ENCODE results near the gene OTUD7B. TPM values are rescaled to one million over a fixed set of nuclear protein-coding genes. Genes with fewer than 3 reads are reported as not detected.

OTUD7B gene
- total RNA-seq, 1 experiment from 2014 or later: 19.6 TPM

DNA sequence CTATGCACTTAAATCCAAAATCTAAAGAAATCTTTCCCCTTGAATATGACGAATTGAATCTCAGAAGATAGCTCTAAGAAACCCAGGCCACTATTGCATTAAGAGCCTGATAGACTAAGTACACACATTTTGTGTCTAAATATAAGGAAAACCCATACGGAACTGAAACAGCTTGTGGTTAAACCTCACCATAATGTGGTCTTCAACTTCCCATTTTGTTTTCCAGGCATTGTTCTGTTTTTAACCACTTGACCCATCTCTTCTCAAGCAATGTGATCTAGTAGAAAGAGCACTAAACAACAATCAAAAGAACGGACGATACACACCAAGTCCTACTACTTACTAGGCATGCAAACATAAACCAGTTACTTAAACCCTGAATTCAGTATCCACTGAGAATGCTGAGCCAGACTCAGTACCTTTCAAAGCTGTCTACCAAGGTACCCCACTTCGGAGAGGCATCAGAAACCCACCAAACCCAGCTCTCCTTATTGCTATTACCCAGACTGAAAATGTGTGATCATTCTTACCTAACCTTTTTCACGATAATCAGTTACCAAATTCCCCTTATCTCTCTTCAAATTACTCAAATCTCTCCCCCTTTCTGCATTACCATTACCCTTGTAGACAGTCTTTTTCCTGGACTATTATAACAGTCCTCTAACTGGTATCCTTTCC, 12.8 kb downstream of the OTUD7B start:
- CTCF ChIA-PET: no interaction called here

DNA sequence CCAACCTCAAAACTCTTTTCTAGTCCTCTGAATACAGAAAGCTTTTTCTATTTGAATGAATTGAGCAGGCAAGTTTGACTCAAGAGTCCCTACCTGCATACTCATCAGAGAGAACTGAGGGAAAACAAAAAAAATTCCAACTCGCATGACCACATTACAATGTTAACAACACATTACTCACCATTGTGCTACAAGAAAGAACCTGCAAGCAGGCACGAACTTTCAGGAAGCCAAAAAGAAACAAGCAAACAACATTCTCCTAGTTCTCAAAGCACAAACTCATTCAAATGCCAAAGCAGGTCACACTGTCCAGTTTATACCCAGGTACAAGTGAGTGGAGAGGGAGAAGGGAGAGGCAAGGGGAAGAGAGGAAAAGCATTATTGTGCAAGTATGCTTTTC, 14.6 kb downstream of the OTUD7B start:
- H3K27me3 Mint-ChIP-seq (ENCODE audit: insufficient read depth, unreplicated experiment): no peaks in the 10 kb centered on the region
- intact Hi-C loops (cut with micrococcal nuclease; ENCODE audit: unreplicated experiment): no loop called here
- H3K9me3 ChIP-seq: no peaks in the 10 kb centered on the region
- ChIA-PET POLR2A (no interaction called here), CTCF (no interaction called here)
- no peak for DNase-seq
- H3K36me3 Mint-ChIP-seq (ENCODE audit: insufficient read depth, unreplicated experiment): no peaks in the 10 kb centered on the region
- peaks cover 17% of the 10 kb centered on the region for H3K4me1 ChIP-seq
- H3K9me3 Mint-ChIP-seq (ENCODE audit: unreplicated experiment): no peaks in the 10 kb centered on the region
- no peaks in the 10 kb centered on the region for H3K27me3 ChIP-seq (replicated peaks; ENCODE audit: control insufficient read depth, insufficient read depth, low read length)
- no TSS peak for BruUV-seq (replicated peaks)
- TF ChIP-seq, protein P1, sequence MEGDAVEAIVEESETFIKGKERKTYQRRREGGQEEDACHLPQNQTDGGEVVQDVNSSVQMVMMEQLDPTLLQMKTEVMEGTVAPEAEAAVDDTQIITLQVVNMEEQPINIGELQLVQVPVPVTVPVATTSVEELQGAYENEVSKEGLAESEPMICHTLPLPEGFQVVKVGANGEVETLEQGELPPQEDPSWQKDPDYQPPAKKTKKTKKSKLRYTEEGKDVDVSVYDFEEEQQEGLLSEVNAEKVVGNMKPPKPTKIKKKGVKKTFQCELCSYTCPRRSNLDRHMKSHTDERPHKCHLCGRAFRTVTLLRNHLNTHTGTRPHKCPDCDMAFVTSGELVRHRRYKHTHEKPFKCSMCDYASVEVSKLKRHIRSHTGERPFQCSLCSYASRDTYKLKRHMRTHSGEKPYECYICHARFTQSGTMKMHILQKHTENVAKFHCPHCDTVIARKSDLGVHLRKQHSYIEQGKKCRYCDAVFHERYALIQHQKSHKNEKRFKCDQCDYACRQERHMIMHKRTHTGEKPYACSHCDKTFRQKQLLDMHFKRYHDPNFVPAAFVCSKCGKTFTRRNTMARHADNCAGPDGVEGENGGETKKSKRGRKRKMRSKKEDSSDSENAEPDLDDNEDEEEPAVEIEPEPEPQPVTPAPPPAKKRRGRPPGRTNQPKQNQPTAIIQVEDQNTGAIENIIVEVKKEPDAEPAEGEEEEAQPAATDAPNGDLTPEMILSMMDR (IDR thresholded peaks at IDR 0.05; ENCODE audit: insufficient read depth in 1 of 2, low read depth in 1 of 2, low read length in 1 of 2, severe bottlenecking in 1 of 2, unreplicated experiment in 1 of 2): no peak
- H3K4me3 ChIP-seq (ENCODE audit: low read depth, low read length): no peak overlapping the region
- no peaks in the 10 kb centered on the region for H3K36me3 ChIP-seq (ENCODE audit: control insufficient read depth, insufficient read depth, low read length)
- no peak overlapping the region for H3K4me3 Mint-ChIP-seq (ENCODE audit: unreplicated experiment)
- H3K27ac Mint-ChIP-seq (ENCODE audit: unreplicated experiment): no peak overlapping the region
- peaks cover 16% of the 10 kb centered on the region for H3K4me1 Mint-ChIP-seq (ENCODE audit: low read depth, unreplicated experiment)

More for the DNA sequence above, 12.8 kb downstream of the OTUD7B start:
- no peaks in the 10 kb centered on the region for H3K36me3 Mint-ChIP-seq (ENCODE audit: insufficient read depth, unreplicated experiment)
- no peak for DNase-seq
- POLR2A ChIA-PET: no interaction called here
- peaks cover 21% of the 10 kb centered on the region for H3K4me1 ChIP-seq
- BruUV-seq (replicated peaks): no TSS peak
- TF ChIP-seq, protein P1 (IDR thresholded peaks at IDR 0.05; ENCODE audit: insufficient read depth in 1 of 2, low read depth in 1 of 2, low read length in 1 of 2, severe bottlenecking in 1 of 2, unreplicated experiment in 1 of 2): no peak
- intact Hi-C loops (cut with micrococcal nuclease; ENCODE audit: unreplicated experiment): no loop called here
- no peaks in the 10 kb centered on the region for H3K27me3 ChIP-seq (replicated peaks; ENCODE audit: control insufficient read depth, insufficient read depth, low read length)
- H3K4me3 ChIP-seq (ENCODE audit: low read depth, low read length): no peak overlapping the region
- no peaks in the 10 kb centered on the region for H3K9me3 Mint-ChIP-seq (ENCODE audit: unreplicated experiment)
- no peaks in the 10 kb centered on the region for H3K9me3 ChIP-seq
- peaks cover 22% of the 10 kb centered on the region for H3K4me1 Mint-ChIP-seq (ENCODE audit: low read depth, unreplicated experiment)
- no peaks in the 10 kb centered on the region for H3K27me3 Mint-ChIP-seq (ENCODE audit: insufficient read depth, unreplicated experiment)
- H3K27ac Mint-ChIP-seq (ENCODE audit: unreplicated experiment): no peak overlapping the region
- no peaks in the 10 kb centered on the region for H3K36me3 ChIP-seq (ENCODE audit: control insufficient read depth, insufficient read depth, low read length)
- no peak overlapping the region for H3K4me3 Mint-ChIP-seq (ENCODE audit: unreplicated experiment)

DNA sequence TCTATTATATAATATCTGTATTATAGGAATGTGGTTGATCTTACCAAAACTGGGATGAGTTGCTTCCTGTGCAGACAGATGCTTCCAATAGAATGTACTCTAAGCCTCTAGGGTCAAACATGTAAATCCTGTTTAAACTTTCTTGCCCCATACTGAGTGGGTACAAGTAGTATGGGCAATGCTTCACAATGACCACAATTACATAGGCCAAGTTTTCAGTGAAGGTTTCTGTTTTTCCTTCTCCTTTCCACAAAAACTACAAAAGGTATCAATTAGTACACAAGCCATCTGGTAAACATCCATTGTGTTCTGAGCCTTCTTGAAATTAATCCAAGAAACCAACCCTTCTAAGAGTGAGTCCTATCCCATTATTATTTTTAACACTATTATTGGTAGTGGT, 16.8 kb downstream of the OTUD7B start:
- peaks cover 16% of the 10 kb centered on the region for H3K4me1 Mint-ChIP-seq (ENCODE audit: low read depth, unreplicated experiment)
- Histone ChIP-seq H3K9me3 (no peaks in the 10 kb centered on the region), H3K4me3 (ENCODE audit: low read depth, low read length) (no peak overlapping the region), H3K27me3 (replicated peaks; ENCODE audit: control insufficient read depth, insufficient read depth, low read length) (no peaks in the 10 kb centered on the region), H3K4me1 (peaks cover 17% of the 10 kb centered on the region), H3K36me3 (ENCODE audit: control insufficient read depth, insufficient read depth, low read length) (no peaks in the 10 kb centered on the region)
- H3K9me3 Mint-ChIP-seq (ENCODE audit: unreplicated experiment): no peaks in the 10 kb centered on the region
- BruUV-seq (replicated peaks): no TSS peak
- intact Hi-C loops (cut with micrococcal nuclease; ENCODE audit: unreplicated experiment): no loop called here
- H3K4me3 Mint-ChIP-seq (ENCODE audit: unreplicated experiment): no peak overlapping the region
- DNase-seq: no peak
- CTCF ChIA-PET: no interaction called here
- H3K36me3 Mint-ChIP-seq (ENCODE audit: insufficient read depth, unreplicated experiment): peaks cover 6% of the 10 kb centered on the region
- no peak overlapping the region for H3K27ac Mint-ChIP-seq (ENCODE audit: unreplicated experiment)
- POLR2A ChIA-PET: no interaction called here
- TF ChIP-seq, protein P1 (IDR thresholded peaks at IDR 0.05; ENCODE audit: insufficient read depth in 1 of 2, low read depth in 1 of 2, low read length in 1 of 2, severe bottlenecking in 1 of 2, unreplicated experiment in 1 of 2): no peak
- H3K27me3 Mint-ChIP-seq (ENCODE audit: insufficient read depth, unreplicated experiment): no peaks in the 10 kb centered on the region
